GM21367 (cell line): ENCODE results near the gene RASSF8.

Experiments used
- ATAC-seq: cut with Tn5 transposase; IDR thresholded peaks from one replicate; pipeline ENCODE4 v1.9.1; 2021; ENCODE audit not compliant: unreplicated experiment

The RASSF8 gene

DNA sequence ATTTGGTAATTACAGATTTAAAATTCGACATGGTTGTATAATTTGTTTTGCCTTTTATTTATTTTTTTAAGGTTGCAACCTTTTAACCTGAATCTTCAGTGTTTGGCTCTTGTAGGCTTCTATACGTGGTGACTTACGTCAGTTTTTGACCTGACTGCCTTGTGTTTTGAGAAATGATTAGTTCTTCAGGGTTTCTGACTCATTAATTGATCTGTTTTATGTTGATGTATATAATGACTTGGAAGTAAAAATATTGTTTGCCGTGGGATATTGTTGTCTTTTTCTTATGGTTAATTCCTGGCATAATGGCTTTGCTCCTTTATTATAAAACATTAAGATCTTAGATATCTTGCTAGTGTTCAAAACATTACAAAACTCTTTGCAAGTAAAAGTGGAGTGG is 2.5 kb downstream of the RASSF8 start:
- no peak for ATAC-seq

GRCh38 chr12:25962932-25963525 is 4.5 kb downstream of the RASSF8 start:
- ATAC-seq = no peak

- ATAC-seq = no peak
Observed at GRCh38 chr12:25965682-25966081, 7.2 kb downstream of the RASSF8 start.

DNA sequence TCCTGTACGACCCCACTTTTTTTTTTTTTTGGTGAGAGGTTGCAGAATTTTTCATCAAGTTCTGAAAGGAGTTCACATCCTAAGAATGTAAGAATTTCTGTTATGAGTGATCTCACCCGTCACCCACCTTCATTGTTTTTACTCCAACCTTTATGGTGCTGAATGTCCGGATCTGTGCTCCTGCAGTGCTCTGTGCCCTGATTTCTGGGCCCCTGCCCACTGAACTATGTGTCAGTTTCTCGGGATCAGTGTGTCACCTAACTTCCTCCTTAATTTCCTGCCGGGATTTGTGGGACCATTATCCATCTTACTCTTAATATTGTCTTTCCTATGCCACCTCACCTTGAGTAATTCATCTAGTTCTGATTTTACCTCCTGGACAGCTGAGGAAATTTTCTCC is 11.6 kb downstream of the RASSF8 start:
- ATAC-seq = no peak

GRCh38 chr12:25970916-25971653 is 12.6 kb downstream of the RASSF8 start:
- no peak for ATAC-seq

DNA sequence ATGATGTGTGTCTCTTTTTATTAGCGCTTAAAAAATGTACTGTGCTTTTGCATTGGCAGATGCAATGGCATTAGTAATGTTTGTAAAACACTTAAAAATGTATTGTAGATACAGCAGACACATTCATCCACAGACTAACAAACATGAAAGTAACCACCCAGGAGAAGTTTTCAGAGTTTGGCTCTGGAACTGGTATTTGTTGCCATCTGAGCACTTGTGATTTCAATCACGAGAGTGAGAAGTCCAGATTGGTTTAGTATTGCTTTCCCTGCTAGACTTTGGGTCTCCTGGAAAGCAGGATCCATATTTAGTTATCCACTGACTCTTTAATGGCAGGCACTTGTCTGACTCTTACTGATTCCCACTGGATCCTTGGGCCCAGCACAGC is 13.2 kb downstream of the RASSF8 start:
- no peak for ATAC-seq

GRCh38 chr12:25972783-25973182 is 14.3 kb downstream of the RASSF8 start:
- no peak for ATAC-seq

- ATAC-seq = no peak
Observed at GRCh38 chr12:25975179-25975578, 16.7 kb downstream of the RASSF8 start.

GRCh38 chr12:25975682-25976081 is 17.2 kb downstream of the RASSF8 start:
- ATAC-seq = no peak

- no peak for ATAC-seq
Observed at GRCh38 chr12:25976289-25976688, 17.8 kb downstream of the RASSF8 start.

DNA sequence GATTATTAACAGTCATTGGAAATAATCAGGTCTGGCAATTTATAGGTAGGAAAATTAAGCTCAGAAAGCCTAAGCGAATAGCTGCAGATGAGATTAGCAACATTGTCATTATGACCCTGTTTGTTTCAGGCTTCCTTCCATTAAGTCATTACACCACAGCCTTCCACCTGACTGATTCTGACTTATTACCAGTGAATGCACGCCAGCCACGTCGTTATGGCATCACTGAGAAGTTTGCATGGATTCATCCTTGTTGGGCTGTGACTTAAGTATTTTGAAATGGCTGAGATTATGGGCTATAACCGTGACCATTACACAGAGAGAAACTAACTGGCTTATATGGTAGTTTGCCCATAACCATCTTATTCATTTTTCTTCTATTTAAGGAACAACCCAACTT is 18.6 kb downstream of the RASSF8 start:
- ATAC-seq = no peak

DNA sequence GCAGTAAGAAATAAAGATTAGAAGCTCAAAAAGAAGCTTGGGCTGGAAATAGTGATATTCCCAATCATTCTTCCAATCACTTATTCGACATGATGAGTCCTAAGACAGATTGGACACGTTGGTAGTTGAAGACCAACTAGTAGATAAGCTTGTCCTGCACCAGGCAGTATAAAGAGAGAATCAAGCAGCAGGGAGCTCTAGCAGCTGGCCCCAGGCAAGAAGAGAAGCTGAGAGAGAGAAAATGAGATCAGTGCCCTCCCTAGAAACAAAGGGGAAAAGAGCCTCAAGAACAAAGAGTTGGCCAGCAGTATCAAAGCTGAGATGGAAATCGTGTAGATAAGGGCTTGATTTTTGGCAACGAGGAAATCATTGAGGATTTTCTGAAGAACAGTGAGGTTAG is 20.6 kb downstream of the RASSF8 start:
- ATAC-seq = no peak

DNA sequence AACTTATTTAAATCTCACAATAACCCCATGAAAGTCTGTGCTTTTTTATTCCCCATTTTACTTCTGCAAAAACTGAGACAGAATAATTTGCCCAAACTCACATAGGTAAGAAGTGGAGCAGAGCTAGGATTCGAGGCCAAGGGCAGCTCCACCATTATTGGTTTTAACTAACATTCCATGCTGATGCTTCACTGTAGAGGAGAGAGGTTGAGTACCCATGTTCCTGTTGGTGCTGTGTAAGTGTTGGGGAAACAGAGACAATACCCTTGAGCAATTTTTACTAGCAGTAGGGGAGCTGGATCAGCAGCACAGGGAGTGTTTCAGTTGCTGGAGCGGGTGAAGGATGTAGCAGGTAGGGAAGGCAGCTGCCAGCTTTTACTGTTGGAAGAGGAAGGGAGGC is 21.1 kb downstream of the RASSF8 start:
- ATAC-seq = no peak

GRCh38 chr12:25980035-25980434 is 21.6 kb downstream of the RASSF8 start:
- no peak for ATAC-seq

GRCh38 chr12:25981597-25981996 is 23.1 kb downstream of the RASSF8 start:
- no peak for ATAC-seq

DNA sequence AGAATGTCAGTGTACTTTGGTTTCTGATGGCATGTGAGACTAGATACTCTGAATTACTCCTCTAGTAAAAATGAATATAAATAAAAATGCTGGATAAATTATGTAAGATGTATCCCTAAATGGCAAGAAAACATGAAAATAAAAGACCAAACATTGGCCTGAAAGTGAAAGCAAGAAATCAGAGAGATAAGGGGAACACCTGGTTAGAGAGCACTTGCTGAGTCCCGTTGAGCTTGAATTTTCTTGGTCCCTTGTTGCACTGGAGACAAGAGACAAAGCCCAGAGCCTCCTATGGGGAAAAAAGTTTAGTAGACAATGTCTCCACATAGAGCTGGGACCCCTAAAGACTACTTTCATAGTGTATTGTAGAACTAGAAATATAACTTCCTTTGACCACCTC is 23.9 kb downstream of the RASSF8 start:
- no peak for ATAC-seq

GRCh38 chr12:25983625-25984024 is 25.1 kb downstream of the RASSF8 start:
- no peak for ATAC-seq

DNA sequence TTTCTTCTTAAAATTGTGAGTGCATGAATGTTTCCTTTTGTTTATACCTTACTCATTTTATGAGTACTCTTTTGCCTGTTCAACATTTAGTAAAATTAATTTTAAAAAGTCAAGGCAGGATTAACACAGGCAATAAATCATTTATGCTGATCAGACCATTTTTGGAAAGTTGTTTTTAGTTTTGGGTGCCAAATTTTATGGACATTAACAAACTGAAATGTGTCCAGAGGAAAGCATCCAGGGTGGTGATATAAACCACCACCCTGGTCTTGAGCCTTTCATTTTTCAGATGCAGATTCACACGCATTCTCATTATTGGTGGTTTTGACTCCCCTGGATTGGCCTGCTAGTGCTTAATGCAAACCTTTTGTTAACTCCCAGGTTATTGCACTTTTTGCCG is 26.3 kb downstream of the RASSF8 start:
- ATAC-seq = no peak

DNA sequence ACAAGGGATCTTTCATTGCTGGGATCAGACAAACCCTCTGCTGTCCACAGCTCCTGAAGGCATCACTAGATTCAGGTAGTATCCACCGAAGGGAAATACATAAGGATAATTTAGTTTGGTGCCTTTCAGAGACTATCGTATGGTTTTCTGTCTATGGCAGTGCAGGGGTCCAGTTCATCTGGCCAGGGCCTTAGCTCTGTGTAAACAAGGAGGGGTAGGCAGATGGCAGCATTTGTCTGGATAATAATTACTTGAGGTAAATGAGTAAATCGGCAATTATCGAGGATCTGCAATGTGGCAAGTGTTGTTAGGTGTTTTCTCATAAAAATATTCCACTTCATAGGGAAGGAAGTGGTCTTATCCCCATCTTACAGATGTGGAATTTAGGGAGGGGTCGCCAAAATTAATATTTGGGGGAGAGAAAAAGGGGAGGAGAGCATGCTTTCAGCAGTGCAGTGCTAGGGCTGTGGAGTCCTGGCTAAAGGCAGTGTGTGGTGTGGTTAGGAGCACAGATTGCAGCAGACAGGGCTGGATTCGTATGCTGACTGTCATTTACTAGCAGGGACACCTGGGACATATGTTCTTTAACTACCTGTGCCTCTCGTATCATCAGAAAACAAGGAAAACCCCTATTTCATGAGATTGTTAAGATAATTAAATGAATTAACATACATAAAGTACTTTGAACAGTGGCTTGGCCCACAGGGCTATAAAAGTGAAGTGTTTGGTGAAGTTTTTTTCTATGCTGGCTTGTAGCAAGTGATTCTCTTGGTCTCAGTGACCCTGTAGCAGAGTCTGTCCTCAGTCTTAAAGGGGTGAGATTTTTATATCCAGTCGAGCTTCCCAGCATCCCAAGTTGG is 27.1 kb downstream of the RASSF8 start:
- no peak for ATAC-seq

GRCh38 chr12:25986180-25986579 is 27.7 kb downstream of the RASSF8 start:
- no peak for ATAC-seq

DNA sequence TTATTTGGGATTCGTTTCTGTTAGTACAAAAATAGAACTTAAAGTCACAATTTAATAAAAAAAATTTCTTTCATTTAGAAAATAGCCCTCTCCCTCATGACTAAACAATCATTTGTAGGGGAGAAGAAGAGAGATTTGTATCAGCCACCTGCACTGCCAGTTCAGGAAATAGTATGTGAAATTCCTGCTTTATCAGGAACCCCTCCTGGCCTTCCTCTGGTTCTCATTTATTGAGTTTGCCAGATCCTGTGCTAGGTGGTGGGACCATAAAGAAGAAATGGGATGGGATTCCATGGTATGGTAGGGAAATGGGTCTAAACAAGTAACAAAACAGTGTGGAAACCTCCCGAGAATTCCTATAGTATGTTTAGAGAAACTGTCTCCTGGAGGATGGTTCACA is 30.0 kb downstream of the RASSF8 start:
- ATAC-seq = no peak

- ATAC-seq = no peak
Observed at GRCh38 chr12:25990495-25990894, 32.0 kb downstream of the RASSF8 start.
